GM19467 (cell line): ENCODE results near the gene IL17F.

Experiments
- ATAC-seq: cut with Tn5 transposase; IDR thresholded peaks from one replicate; pipeline ENCODE4 v1.9.1; 2021; ENCODE audit warnings: mild to moderate bottlenecking, moderate library complexity; ENCODE audit not compliant: unreplicated experiment

Gene IL17F

GRCh38 chr6:52195886-52196285 is 48.4 kb downstream of the IL17F start:
- no peak for ATAC-seq

- no peak for ATAC-seq
Measured at GRCh38 chr6:52191824-52192223, 52.5 kb downstream of the IL17F start.

- no peak for ATAC-seq
Measured at GRCh38 chr6:52190409-52190808, 53.9 kb downstream of the IL17F start.

DNA sequence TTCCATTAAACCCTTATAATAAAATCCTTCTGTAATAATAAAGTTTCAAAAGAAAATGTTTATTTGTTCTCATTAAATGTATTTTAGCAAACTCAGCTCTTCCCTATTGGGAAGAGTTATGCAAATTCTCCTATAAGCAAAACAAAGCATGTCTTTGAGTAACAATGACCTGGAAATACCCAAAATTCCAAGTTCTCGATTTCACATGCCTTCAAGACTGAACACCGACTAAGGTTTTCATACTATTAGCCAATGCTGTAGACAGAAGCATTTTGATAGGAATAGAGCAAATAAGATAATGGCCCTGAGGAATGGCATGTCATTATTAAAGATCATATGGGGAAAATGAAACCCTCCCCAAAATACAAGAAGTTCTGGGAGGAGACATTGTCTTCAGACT is 54.3 kb downstream of the IL17F start:
- ATAC-seq, result no peak

DNA sequence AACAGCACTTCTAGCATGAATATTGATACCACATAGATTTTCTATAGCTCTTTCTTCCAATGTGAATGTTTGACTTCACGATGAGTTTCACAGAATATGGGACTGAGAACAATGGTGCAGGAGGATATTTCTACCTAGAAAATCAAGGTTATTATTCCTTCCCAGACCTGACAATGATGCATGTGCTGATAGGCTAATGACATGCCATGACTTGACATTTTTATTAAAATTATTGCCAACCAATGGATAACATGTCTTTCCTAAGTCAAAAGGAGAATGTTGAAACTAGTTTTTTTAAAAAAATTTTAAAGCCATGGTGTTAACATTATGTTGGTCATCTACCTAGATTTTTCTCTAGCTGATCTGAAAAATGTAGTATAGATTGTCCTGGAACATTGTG is 57.2 kb downstream of the IL17F start:
- no peak for ATAC-seq
